Liver (tissue), 9 donors: ENCODE measurements around the gene NTN5. TPM values are rescaled to one million over a fixed set of nuclear protein-coding genes. Genes with fewer than 3 reads are reported as not detected.

ENCODE experiments used
- DNase-seq: peaks from one replicate; pipeline ENCODE4 v3.0.0-alpha.2; 2017; ENCODE audit warnings: low spot score
- H3K27ac ChIP-seq, 2 donors: one replicate each; pipeline ENCODE4 v1.7.0; 2013; ENCODE audit warnings: inconsistent platforms in 2 of 2, low read length in 2 of 2, control low read depth in 1 of 2, low read depth in 1 of 2, mild to moderate bottlenecking in 1 of 2
- H3K27me3 ChIP-seq, 4 donors: one replicate each; pipeline versions ENCODE4 v1.6.1 to v1.7.0; 2013; ENCODE audit warnings: low read length in 3 of 4, inconsistent platforms in 1 of 4, mild to moderate bottlenecking in 1 of 4, moderate library complexity in 1 of 4; ENCODE audit not compliant: control insufficient read depth in 4 of 4, insufficient read depth in 4 of 4
- H3K36me3 ChIP-seq, 4 donors: one replicate each; pipeline versions ENCODE4 v1.6.1 to v1.7.0; 2013; ENCODE audit warnings: low read length in 3 of 4, mild to moderate bottlenecking in 3 of 4, low read depth in 1 of 4, moderate library complexity in 1 of 4; ENCODE audit not compliant: control insufficient read depth in 4 of 4, insufficient read depth in 3 of 4
- H3K4me1 ChIP-seq, 4 donors: one replicate each; pipeline versions ENCODE4 v1.6.1 to v1.7.0; 2013; ENCODE audit warnings: low read length in 3 of 4, mild to moderate bottlenecking in 3 of 4, moderate library complexity in 1 of 4; ENCODE audit not compliant: control insufficient read depth in 4 of 4, insufficient read depth in 4 of 4
- H3K4me3 ChIP-seq, 3 donors: one replicate each; pipeline versions ENCODE4 v1.6.1 to v1.7.0; 2013; ENCODE audit warnings: low read length in 3 of 3, control low read depth in 1 of 3, low read depth in 1 of 3, mild to moderate bottlenecking in 1 of 3
- H3K9ac ChIP-seq, 2 donors: one replicate each; pipeline ENCODE4 v1.7.0; 2013; ENCODE audit warnings: low read length in 2 of 2, mild to moderate bottlenecking in 2 of 2, moderate library complexity in 2 of 2, control low read depth in 1 of 2, low read depth in 1 of 2
- H3K9me3 ChIP-seq, 4 donors: one replicate each; pipeline versions ENCODE4 v1.6.1 to v1.7.0; 2013; ENCODE audit warnings: low read length in 3 of 4; ENCODE audit not compliant: control insufficient read depth in 4 of 4
- ATF3 ChIP-seq: IDR thresholded peaks from 2 replicates; pipeline ENCODE4 v1.6.1; 2016; ENCODE audit warnings: antibody characterized with exemption
- CTCF ChIP-seq: fragments of 150-350 bp; IDR thresholded peaks from 2 replicates; pipeline ENCODE4 v1.5.1; 2017; ENCODE audit warnings: improper control_type of control experiment, low read depth, low read length; ENCODE audit not compliant: missing input control
- EGR1 ChIP-seq, 2 donors: IDR thresholded peaks; 2 replicates each; pipeline ENCODE4 v1.6.1; 2016 to 2018; ENCODE audit warnings: antibody characterized with exemption in 2 of 2, low read depth in 2 of 2
- FOXA1 ChIP-seq: IDR thresholded peaks from 2 replicates; pipeline ENCODE4 v1.6.1; 2016; ENCODE audit warnings: antibody characterized with exemption
- FOXA2 ChIP-seq: IDR thresholded peaks from 2 replicates; pipeline ENCODE4 v1.6.1; 2016; ENCODE audit warnings: antibody characterized with exemption
- GABPA ChIP-seq, 2 donors: IDR thresholded peaks in 1 of 2; conservative IDR thresholded peaks in 1 of 2; 2 replicates each; pipeline ENCODE4 v1.6.1; 2016; ENCODE audit warnings: antibody characterized with exemption in 2 of 2, mild to moderate bottlenecking in 1 of 2, moderate library complexity in 1 of 2
- HNF4A ChIP-seq, 2 donors: conservative IDR thresholded peaks; 2 replicates each; pipeline ENCODE4 v1.6.1; 2016; ENCODE audit warnings: antibody characterized with exemption in 2 of 2, mild to moderate bottlenecking in 2 of 2
- HNF4G ChIP-seq: IDR thresholded peaks from 2 replicates; pipeline ENCODE4 v1.6.1; 2016; ENCODE audit warnings: antibody characterized with exemption
- JUND ChIP-seq, 2 donors: IDR thresholded peaks; 2 replicates each; pipeline ENCODE4 v1.6.1; 2016; ENCODE audit warnings: antibody characterized with exemption in 2 of 2
- MAX ChIP-seq: IDR thresholded peaks from 2 replicates; pipeline ENCODE4 v1.6.1; 2016; ENCODE audit warnings: antibody characterized with exemption
- NR2F2 ChIP-seq: IDR thresholded peaks from 2 replicates; pipeline ENCODE4 v1.6.1; 2016; ENCODE audit warnings: antibody characterized with exemption
- RAD21 ChIP-seq, 2 donors: IDR thresholded peaks; 2 replicates each; pipeline ENCODE4 v1.6.1; 2016; ENCODE audit warnings: antibody characterized with exemption in 2 of 2, mild to moderate bottlenecking in 2 of 2
- REST ChIP-seq: IDR thresholded peaks from 2 replicates; pipeline ENCODE4 v1.6.1; 2016; ENCODE audit warnings: antibody characterized with exemption, mild to moderate bottlenecking
- RXRA ChIP-seq, 2 donors: IDR thresholded peaks; 2 replicates each; pipeline ENCODE4 v1.6.1; 2017 to 2018; ENCODE audit warnings: antibody characterized with exemption in 2 of 2, mild to moderate bottlenecking in 1 of 2
- SP1 ChIP-seq: IDR thresholded peaks from 2 replicates; pipeline ENCODE4 v1.6.1; 2018; ENCODE audit warnings: antibody characterized with exemption, mild to moderate bottlenecking
- TAF1 ChIP-seq: conservative IDR thresholded peaks from 2 replicates; pipeline ENCODE4 v1.6.1; 2016; ENCODE audit warnings: antibody characterized with exemption, mild to moderate bottlenecking
- YY1 ChIP-seq: IDR thresholded peaks from 2 replicates; pipeline ENCODE4 v1.6.1; 2016; ENCODE audit warnings: antibody characterized with exemption, mild to moderate bottlenecking
- ZBTB33 ChIP-seq: IDR thresholded peaks from 2 replicates; pipeline ENCODE4 v1.6.1; 2016; ENCODE audit warnings: antibody characterized with exemption
- WGBS: extraction: QIAGEN DNeasy Blood & Tissue Kit; methylation state at CpG from one replicate; pipeline ENCODE4 v1.1.7; 2013; 5-methylcytosine and 5-hydroxymethylcytosine counted together
- polyA plus RNA-seq, 2 donors: library from polyadenylated mRNA; stranded (reverse) in 1 of 2; unstranded in 1 of 2; fragments of 200-250 nt in 1 of 2; fragments of >200 nt in 1 of 2; fragmentation: Nextera tagmentation in 1 of 2; extraction: Ambion mirVana in 1 of 2; gene quantifications; one replicate each; pipeline versions ENCODE4 v1.2.1 to v1.2.3, GENCODE V29; 2013 to 2015
- total RNA-seq, 2 donors: library from RNA; depleted of rRNA; stranded (reverse); fragments of >200 nt; gene quantifications; one replicate each; pipeline ENCODE4 v1.2.3, GENCODE V29; 2014
- donor health status: healthy.
- donor health status: healthy.
- donor health status: healthy.
- donor health status: healthy.
- donor health status: healthy.

The NTN5 gene
- total and polyA plus RNA-seq, 4 donors: 0.08 to 0.09 TPM; not detected in 2

- H3K4me3 ChIP-seq: no peak overlapping the region
- no peaks in the 10 kb centered on the region for H3K36me3 ChIP-seq
- no peaks in the 10 kb centered on the region for H3K27me3 ChIP-seq
- WGBS: 86% methylated on average over 21 of the region's 21 CpGs
- H3K27ac ChIP-seq: no peak overlapping the region
- TF ChIP-seq ZBTB33 (no peak), HNF4G (no peak), EGR1 (IDR thresholded peaks at IDR 0.05; ENCODE audit: low read depth in 2 of 2) (no peak), MAX (no peak), REST (no peak), FOXA1 (no peak), RXRA (IDR thresholded peaks at IDR 0.05) (no peak), HNF4A (conservative IDR thresholded peaks at IDR 0.05) (no peak), JUND (IDR thresholded peaks at IDR 0.05) (no peak), RAD21 (IDR thresholded peaks at IDR 0.05) (no peak), YY1 (no peak), SP1 (no peak), CTCF (no peak), FOXA2 (no peak), NR2F2 (no peak), ATF3 (no peak), GABPA (IDR thresholded peaks at IDR 0.05 in 1 of 2, conservative IDR thresholded peaks at IDR 0.05 in 1 of 2) (no peak), TAF1 (no peak)
- H3K4me1 ChIP-seq: peaks cover 0 to 3% (median 0%) of the 10 kb centered on the region in 4 donors
- no peak for DNase-seq
- no peaks in the 10 kb centered on the region for H3K9me3 ChIP-seq
- H3K9ac ChIP-seq: no peak overlapping the region
These were observed 1.9 kb downstream of the NTN5 start for GRCh38 chr19:48670699-48671445.
